GM21528 (cell line): ENCODE results near the gene GRAMD1A.
"Not testable (repeated sequence)": the region's sequence is repeated elsewhere in the genome, so short reads cannot be mapped to it uniquely, and the experiment has no call there.

Experiments
- ATAC-seq: cut with Tn5 transposase; IDR thresholded peaks from one replicate; pipeline ENCODE4 v1.9.1; 2021; ENCODE audit warnings: mild to moderate bottlenecking, moderate library complexity; ENCODE audit not compliant: unreplicated experiment, low FRiP score

Gene GRAMD1A

GRCh38 chr19:35000647-35001501 lies 751 bp downstream of the GRAMD1A start:
- ATAC-seq: no peak

GRCh38 chr19:35002037-35002535 lies 2.0 kb downstream of the GRAMD1A start:
- ATAC-seq: no peak

GRCh38 chr19:35004517-35005255 lies 4.6 kb downstream of the GRAMD1A start:
- ATAC-seq: no peak

GRCh38 chr19:35005256-35005977 lies 5.3 kb downstream of the GRAMD1A start:
- no peak for ATAC-seq

- not testable (repeated sequence) for ATAC-seq
These were observed 5.9 kb downstream of the GRAMD1A start for GRCh38 chr19:35006007-35006341.

- no peak for ATAC-seq
These were observed 6.3 kb downstream of the GRAMD1A start for GRCh38 chr19:35006342-35006998.

- ATAC-seq: no peak
These were observed 6.9 kb downstream of the GRAMD1A start for GRCh38 chr19:35006999-35007365.

GRCh38 chr19:35007427-35007826 lies 7.3 kb downstream of the GRAMD1A start:
- ATAC-seq: not testable (repeated sequence)

- ATAC-seq: no peak
These were observed 8.8 kb downstream of the GRAMD1A start for GRCh38 chr19:35008891-35009341.

GRCh38 chr19:35009424-35010415 lies 9.6 kb downstream of the GRAMD1A start:
- ATAC-seq: no peak

- no peak for ATAC-seq
These were observed 11.1 kb downstream of the GRAMD1A start for GRCh38 chr19:35011091-35011689.

GRCh38 chr19:35011737-35012682 lies 11.9 kb downstream of the GRAMD1A start:
- no peak for ATAC-seq

- ATAC-seq: no peak
These were observed 13.1 kb downstream of the GRAMD1A start for GRCh38 chr19:35013041-35013819.

GRCh38 chr19:35013820-35014754 lies 14.0 kb downstream of the GRAMD1A start:
- no peak for ATAC-seq

- not testable (repeated sequence) for ATAC-seq
These were observed 14.7 kb downstream of the GRAMD1A start for GRCh38 chr19:35014774-35015173.
